Activated naive CD4-positive, alpha-beta T cell treated with anti-CD3 and anti-CD28 coated beads, Interleukin-2, amount 50 U/mL, for 72 hours (primary cell): ENCODE data around the gene LMO7. TPM values are rescaled to one million over a fixed set of nuclear protein-coding genes. Genes with fewer than 3 reads are reported as not detected.
"Not testable (repeated sequence)": the region's sequence is repeated elsewhere in the genome, so short reads cannot be mapped to it uniquely, and the experiment has no call there.

Experiments used
- ATAC-seq, 2 donors: fragments of 150-1000 bp; cut with Tn5 transposase; 2 replicates each; pipeline ENCODE4 v1.10.0; 2021; ENCODE audit warnings: mild to moderate bottlenecking in 2 of 2, moderate library complexity in 2 of 2
- DNase-seq, 2 donors: peaks; one replicate each; pipeline ENCODE4 v3.0.0; 2021 to 2022; ENCODE audit warnings: low spot score in 2 of 2
- H3K27ac Mint-ChIP-seq, 2 donors: one replicate each; pipeline ENCODE4 v1.8.0; 2022; ENCODE audit warnings: mild to moderate bottlenecking in 2 of 2, mixed read lengths in 2 of 2
- H3K36me3 Mint-ChIP-seq, 2 donors: one replicate each; pipeline ENCODE4 v1.8.0; 2022; ENCODE audit warnings: mixed read lengths in 2 of 2
- H3K9me3 Mint-ChIP-seq, 2 donors: one replicate each; pipeline ENCODE4 v1.8.0; 2022; ENCODE audit warnings: mixed read lengths in 2 of 2
- total RNA-seq, 2 donors: library from RNA; stranded (reverse); gene quantifications; one replicate each; pipeline ENCODE4 v1.2.3, GENCODE V29; 2022

The LMO7 gene
- total RNA-seq, 2 donors from 2014 or later, result 12.5 to 31.1 TPM

DNA sequence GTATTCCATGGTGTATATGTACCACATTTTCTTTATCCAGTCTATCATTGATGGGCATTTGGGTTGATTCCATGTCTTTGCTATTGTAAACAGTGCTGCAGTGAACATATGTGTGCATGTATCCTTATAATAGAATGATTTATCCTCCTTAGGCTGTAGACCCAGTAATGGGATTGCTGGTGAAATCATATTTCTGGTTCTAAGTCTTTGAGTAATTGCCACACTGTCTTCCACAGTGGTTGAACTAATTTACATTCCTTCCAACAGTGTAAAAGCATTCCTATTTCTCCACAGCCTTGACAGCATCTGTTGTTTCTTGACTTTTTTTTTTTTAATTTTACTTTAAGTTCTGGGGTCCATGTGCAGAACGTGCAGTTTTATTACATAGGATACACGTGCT, 44.1 kb downstream of the LMO7 start:
- not testable (repeated sequence) for H3K27ac Mint-ChIP-seq, H3K36me3 Mint-ChIP-seq, DNase-seq, H3K9me3 Mint-ChIP-seq, ATAC-seq

DNA sequence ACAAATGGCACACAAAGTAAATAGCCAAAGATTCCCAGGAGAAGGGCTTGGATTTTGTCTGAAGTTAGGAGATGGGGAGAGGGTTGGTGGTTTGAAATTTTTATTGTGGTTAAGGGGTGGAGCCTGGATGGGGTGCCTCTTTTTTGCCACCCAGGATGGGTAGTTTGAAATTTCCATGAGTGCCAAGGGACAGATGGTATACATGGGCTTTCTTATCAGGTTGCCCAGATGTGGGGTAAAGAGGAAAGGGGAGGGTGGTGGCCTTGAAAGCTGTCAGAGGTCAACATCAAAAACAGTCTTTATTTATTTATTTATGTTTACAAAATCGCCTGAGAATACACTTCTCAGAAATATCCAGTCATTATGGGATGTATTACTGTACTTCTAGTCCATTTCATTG, 46.2 kb downstream of the LMO7 start:
- no peak for ATAC-seq
- H3K36me3 Mint-ChIP-seq, result no peaks in the 10 kb centered on the region

DNA sequence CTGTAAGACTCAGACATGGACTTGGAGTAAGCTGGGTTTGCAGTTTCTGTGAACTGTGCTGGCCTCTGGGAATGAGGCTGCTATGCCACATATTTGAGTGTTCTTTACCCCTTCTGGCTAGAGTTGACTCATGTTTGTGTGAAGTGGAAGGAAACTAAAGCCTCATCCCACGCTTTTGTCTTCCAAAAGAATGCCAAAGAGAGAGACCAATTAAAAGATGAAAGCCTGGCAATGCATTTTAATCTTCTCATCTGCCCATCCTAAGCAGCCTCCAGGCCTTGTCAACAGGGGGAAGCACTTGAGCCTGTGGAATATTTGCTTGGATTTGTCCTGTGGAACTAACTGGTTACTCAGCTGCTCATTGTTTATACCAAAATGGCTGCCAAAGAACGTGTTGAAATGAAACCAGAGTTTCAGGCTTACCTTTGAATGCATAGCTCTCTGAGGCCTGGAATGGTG, 49.1 kb downstream of the LMO7 start:
- peaks cover 0 to 6% of the 10 kb centered on the region in 2 donors for H3K9me3 Mint-ChIP-seq
- ATAC-seq (peak; percentile 64 to 94), DNase-seq (no peak)
- no peak overlapping the region for H3K27ac Mint-ChIP-seq
- H3K36me3 Mint-ChIP-seq, result no peaks in the 10 kb centered on the region

More for the DNA sequence above, 46.2 kb downstream of the LMO7 start:
- no peak for DNase-seq
- H3K27ac Mint-ChIP-seq, result no peak overlapping the region
- H3K9me3 Mint-ChIP-seq, result peaks cover 0 to 6% of the 10 kb centered on the region in 2 donors

DNA sequence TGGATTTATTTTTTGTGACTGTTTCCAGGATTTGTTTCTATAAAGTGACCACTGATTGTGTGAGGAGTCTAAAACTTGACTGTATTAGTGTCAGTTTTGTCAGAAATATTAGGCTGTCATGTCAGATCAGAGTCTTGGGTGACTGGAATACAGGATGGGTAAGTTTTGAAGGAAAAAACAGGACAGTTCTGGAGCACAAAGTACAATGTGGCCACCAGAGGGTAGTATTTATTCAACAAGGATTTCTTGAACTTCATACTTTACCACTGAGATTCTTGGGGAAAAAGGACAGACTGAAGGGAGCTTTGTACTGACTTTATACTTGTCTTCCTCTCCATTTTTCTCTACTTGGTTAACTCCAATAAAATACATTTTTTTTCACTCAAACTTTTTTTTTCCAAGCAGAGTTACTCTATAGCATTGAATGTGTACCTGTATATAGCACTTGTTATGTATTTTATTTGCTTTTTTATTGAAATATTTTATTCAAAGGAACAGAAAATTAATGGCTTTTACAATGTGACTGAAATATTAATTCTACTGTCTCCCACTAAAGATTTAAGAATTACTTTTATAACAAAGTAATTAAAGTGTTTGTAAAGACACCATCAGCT, 51.1 kb downstream of the LMO7 start:
- no peak for DNase-seq
- Mint-ChIP-seq H3K27ac (no peak overlapping the region), H3K9me3 (peaks cover 0 to 6% of the 10 kb centered on the region in 2 donors), H3K36me3 (no peaks in the 10 kb centered on the region)
- ATAC-seq, result no peak

DNA sequence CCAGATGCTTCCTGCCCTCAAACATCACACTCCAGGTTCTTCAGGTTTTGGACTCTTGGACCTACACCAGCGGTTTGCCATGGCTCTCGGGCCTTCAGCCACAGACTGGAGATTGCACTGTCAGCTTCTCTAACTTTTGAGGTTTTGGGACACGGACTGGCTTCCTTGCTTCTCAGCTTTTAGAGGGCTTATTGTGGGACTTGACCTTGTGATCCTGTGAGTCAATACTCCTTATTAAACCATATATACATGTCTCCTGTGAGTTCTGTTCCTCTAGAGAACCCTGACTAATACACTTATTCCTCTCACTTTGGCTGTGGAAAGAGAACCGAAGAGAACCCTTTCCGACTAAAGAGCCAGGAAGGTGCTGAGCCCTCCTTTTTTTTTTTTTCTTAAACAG, 53.6 kb downstream of the LMO7 start:
- Mint-ChIP-seq H3K9me3 (peaks cover 0 to 6% of the 10 kb centered on the region in 2 donors), H3K27ac (no peak overlapping the region), H3K36me3 (no peaks in the 10 kb centered on the region)
- ATAC-seq (no peak), DNase-seq (no peak)

DNA sequence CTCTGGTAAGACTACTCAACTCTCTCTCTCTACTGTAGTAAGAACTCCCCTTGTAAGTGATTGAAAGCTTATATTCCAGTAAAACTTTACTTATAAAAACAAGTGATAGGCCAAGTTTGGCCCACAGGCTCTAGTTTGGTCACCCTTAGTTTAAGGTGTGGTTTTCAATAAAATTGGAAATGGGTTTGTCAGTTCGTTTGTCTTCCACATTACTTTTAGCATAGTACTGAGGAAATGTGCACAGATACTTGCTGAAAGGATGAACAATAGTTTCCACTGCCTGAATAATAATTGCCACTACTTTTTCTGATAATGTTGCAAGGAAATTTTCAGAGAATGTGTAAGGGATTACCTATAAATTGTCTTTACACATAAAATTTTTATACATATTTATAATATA, 54.5 kb downstream of the LMO7 start:
- ATAC-seq (no peak), DNase-seq (no peak)
- Mint-ChIP-seq H3K9me3 (no peaks in the 10 kb centered on the region), H3K36me3 (no peaks in the 10 kb centered on the region), H3K27ac (no peak overlapping the region)

DNA sequence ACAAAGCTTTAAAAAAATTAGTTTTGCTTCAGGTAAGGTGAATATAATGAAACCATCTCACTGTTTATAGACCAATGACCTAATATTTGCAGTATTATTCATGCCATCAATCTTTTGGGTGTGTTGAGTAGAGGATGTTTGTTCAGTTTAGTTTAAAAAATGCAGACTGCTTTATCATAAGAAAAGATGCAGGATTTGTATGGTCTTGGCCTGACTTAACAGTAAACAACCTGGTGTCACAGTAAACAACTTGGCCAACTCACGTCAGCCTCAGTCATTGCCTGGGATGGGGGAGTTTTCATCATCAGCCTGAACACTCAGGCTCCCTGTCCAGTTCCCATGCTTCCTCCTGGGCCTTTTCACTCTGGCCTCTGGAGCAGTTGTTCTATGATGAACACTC, 55.1 kb downstream of the LMO7 start:
- Mint-ChIP-seq H3K27ac (no peak overlapping the region), H3K9me3 (no peaks in the 10 kb centered on the region)

DNA sequence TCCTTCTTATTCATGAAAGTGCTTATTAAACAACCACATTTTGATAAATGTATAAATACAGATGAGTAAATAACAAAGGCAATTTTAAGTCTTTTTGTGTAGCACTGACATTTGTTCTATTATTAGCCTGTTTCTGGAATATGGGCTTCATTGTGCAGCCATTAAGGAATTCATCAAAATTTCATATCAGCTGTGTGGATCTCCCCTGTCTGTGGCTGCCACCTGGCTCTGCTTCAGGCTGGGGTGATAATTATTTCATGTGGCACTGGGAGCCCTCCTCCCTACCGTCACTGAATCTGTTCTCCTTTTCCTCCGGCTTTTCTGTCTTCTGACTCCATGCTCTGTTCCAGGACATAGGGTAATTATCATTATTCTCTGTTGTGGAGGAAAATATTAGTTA, 57.1 kb downstream of the LMO7 start:
- ATAC-seq (no peak), DNase-seq (no peak)
- Mint-ChIP-seq H3K9me3 (peaks cover 0 to 5% of the 10 kb centered on the region in 2 donors), H3K36me3 (peaks cover 0 to 6% of the 10 kb centered on the region in 2 donors), H3K27ac (no peak overlapping the region)

More for the DNA sequence above, 55.1 kb downstream of the LMO7 start:
- no peaks in the 10 kb centered on the region for H3K36me3 Mint-ChIP-seq
- DNase-seq (no peak), ATAC-seq (no peak)

DNA sequence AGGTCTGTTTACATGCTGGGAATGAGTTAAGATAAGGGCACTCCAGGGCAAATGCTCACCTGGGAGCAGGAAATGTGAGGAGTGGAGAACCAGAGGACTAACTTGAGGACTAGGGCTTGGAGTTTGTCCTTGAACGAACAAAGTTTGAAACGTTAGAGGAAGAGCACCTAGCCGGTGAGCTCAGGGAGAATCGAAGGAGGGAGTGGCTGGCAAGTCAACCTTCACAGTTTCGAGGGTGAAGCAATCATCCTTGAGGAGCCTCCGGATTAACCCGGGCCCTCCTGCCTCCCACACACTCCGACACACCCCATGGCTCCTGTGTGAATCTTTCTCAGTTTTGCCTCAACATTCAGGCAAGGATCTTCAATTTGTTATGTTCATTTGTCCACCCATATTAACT, 58.6 kb downstream of the LMO7 start:
- ATAC-seq (no peak), DNase-seq (no peak)
- peaks cover 0 to 5% of the 10 kb centered on the region in 2 donors for H3K9me3 Mint-ChIP-seq
- H3K27ac Mint-ChIP-seq, result peak overlapping the region in 1 of 2 donors; percentile 0
- peaks cover 0 to 16% of the 10 kb centered on the region in 2 donors for H3K36me3 Mint-ChIP-seq

DNA sequence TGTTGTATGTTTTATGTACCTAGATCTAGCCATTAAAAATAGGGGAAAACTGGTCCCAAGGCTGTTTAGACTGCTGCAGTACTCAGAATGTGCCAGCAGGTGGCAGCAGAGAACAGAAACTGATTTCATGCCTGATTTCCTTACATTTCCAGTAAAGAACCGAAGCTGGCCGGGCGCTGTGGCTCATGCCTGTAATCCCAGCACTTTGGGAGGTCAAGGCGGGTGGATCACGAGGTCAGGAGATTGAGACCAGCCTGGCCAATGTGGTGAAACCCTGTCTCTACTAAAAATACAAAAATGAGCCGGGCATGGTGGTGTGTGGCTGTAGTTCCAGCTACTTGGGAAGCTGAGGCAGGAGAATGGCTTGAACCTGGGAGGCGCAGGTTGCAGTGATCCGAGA, 59.8 kb downstream of the LMO7 start:
- peak overlapping the region in 1 of 2 donors; percentile 40 for H3K27ac Mint-ChIP-seq
- peak; percentile 61 to 74 for DNase-seq
- peak; percentile 49 to 54 for ATAC-seq
- H3K36me3 Mint-ChIP-seq, result peaks cover 0 to 16% of the 10 kb centered on the region in 2 donors
- H3K9me3 Mint-ChIP-seq, result not testable (repeated sequence)

DNA sequence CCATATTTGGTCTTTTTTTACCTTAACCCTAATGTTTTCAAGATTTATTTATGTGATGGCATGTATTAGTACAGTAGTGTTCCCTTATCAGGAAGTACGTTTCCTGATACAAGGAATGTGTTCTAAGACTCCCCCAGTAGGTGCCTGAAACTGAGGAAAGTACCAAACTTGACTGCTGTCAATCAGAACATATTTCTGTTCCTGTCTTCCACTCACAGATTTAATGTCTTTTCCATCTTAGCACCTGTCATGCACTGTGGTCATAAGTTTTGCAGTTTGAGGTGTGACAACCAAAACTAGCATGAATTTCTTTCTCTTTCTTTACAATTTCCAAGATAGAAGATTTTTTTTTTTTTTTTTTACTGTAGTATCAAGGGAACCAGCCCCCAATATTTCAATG, 62.9 kb downstream of the LMO7 start:
- Mint-ChIP-seq H3K9me3 (peaks cover 0 to 5% of the 10 kb centered on the region in 2 donors), H3K27ac (no peak overlapping the region), H3K36me3 (peaks cover 0 to 16% of the 10 kb centered on the region in 2 donors)
- no peak for ATAC-seq
- DNase-seq, result no peak

DNA sequence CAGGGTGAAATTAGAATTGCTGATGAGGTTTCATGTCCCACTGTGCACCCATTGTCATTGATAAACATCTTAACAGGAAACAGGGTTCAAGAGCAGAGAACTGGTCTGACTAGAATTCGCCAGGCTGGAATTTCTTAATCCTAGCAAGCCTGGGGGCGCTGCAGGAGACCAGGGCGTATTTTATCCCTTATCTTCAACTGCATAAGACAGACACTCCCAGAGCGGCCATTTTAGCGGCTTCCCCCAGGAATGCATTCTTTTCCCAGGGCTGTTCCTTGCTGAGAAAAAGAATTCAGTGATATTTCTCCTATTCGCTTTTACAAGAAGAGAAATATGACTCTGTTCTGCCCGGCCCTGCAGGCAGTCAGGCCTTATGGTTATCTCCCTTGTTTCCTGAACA, 63.6 kb downstream of the LMO7 start:
- H3K9me3 Mint-ChIP-seq, ATAC-seq, H3K27ac Mint-ChIP-seq, DNase-seq: not testable (repeated sequence)
- peaks cover 0 to 16% of the 10 kb centered on the region in 2 donors for H3K36me3 Mint-ChIP-seq

DNA sequence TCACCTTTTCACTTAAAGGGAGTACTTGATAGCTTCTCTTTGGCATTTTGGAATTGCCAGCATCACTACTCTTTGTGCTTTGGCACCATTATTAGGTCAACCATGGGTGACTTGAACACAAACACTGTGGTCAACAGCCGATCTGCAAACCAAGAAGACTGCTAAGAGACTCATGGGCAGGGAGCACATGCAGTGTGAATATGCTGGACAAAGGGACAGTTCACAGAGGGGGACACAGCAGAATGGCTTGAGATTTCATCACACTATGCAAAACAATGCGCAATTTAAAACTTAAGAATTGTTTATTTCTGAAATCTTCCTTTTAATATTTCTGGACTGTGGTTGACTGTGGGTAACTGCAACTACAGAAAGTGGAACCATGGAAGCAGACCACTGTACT, 64.4 kb downstream of the LMO7 start:
- ATAC-seq, result no peak
- Mint-ChIP-seq H3K27ac (no peak overlapping the region), H3K36me3 (peaks cover 0 to 16% of the 10 kb centered on the region in 2 donors), H3K9me3 (peaks cover 0 to 5% of the 10 kb centered on the region in 2 donors)
- DNase-seq, result no peak

DNA sequence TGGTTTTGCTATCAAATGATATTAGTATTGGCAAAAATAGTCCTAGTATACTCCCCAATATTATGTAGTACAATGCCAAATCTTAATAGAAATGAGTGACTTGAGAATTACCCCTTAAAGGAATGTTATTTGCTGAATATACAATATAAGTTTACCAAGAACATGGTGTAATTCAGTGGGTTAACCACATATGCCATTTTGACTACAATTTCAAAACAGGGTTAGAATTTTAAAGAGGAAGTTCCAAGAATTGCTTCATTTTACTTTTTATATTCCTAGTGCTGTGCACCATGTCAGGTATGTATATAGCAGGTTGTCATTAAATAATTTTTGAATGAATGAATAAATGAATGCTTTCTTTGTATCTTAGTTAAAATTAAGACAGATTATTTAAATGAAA, 66.3 kb downstream of the LMO7 start:
- peaks cover 0 to 10% of the 10 kb centered on the region in 2 donors for H3K36me3 Mint-ChIP-seq
- DNase-seq (no peak), ATAC-seq (no peak)
- no peak overlapping the region for H3K27ac Mint-ChIP-seq
- H3K9me3 Mint-ChIP-seq, result no peaks in the 10 kb centered on the region

DNA sequence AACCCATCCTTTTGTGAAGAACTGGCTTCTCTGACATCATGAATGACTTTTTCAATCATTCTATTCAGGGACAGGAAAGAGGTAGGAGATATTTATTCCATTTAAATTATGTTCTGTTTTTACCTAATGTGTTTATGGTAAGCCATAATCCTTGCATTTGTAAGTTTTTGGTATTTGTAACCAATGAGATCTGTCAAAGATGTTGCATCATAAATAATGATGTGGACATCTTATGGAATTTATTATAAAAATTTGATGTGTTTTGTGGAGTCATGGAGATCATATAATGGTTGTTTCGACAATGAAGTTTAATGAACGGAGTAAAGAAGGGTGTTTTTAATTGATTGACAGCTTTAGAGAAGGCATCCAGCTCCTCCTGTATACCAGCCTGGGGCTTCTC, 67.6 kb downstream of the LMO7 start:
- Mint-ChIP-seq H3K36me3 (peaks cover 0 to 9% of the 10 kb centered on the region in 2 donors), H3K27ac (no peak overlapping the region), H3K9me3 (no peaks in the 10 kb centered on the region)
- no peak for DNase-seq
- ATAC-seq, result no peak

DNA sequence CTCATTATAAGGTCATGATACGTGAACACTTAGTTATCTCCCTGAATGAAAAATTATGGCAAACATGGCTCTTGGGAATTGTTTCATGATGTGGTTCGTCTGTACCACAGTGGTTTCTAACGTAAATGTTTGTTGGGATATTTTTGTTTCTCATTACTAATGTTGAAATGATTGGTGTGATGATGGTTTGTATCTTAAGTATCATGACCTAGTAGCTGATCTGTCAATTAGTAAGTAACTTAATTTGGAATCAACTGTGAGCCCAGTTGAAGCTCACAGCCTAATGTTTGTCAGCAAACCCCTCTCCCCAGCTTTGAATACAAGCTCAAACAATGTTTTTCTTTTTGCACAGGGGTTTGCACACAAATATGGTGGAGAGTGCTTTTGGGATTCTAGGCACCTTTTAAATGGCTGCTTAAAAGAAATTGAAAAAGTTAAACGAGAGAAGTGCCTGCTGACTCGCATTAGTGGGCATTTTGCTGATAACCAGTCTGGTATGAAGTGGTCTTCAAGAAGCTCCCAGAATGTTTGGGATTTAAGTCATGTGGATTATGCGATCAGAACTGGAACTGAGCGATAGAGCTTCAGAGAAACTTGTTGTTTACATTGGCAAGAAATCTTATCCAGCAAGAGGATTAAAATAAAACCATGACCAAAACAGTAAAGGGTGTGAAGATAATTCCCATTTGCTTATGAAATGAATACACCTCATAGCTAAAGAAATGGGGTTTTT, 68.2 kb downstream of the LMO7 start:
- Mint-ChIP-seq H3K36me3 (peaks cover 0 to 3% of the 10 kb centered on the region in 2 donors), H3K9me3 (no peaks in the 10 kb centered on the region), H3K27ac (no peak overlapping the region)
- no peak for DNase-seq
- no peak for ATAC-seq

DNA sequence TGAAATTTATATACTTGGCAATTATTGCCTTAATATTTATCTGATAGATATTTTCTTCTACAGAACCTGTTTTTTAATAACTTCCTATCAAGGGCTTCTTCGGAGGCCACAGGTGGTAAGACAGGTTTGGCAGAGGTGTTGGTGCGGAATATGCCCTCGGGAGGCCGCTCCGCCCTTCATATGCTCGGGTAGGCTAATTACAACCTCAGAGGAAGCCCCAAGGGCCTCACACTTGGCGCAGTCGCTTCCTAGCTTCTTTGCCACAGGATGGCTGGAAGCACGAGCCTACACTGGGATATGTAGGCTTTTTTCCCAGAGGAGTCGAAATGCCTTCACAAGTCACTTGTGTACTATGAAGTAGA, 68.8 kb downstream of the LMO7 start:
- Mint-ChIP-seq H3K27ac (peak overlapping the region in 1 of 2 donors; percentile 48), H3K36me3 (no peaks in the 10 kb centered on the region), H3K9me3 (no peaks in the 10 kb centered on the region)
- DNase-seq (no peak), ATAC-seq (no peak)

DNA sequence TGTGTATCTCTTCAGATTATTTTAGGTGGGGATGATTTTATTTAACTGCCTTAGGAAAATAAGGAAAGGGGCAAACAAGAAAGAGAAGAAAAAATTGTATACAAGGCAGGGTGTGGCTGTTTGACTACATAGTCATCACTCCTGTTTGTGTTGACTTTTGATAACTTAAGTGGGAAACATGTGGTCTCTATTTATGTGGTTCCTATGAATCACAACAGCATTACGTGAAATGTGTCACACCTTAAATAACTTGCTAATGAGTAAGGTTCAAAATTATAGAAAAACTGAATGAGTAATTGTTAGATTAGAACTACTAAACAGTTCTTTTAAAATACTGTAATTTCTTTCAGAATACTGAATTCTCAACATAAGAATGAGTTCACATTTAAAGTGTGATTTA, 69.3 kb downstream of the LMO7 start:
- no peaks in the 10 kb centered on the region for H3K9me3 Mint-ChIP-seq
- DNase-seq (no peak), ATAC-seq (peak; percentile 43 to 98)
- H3K36me3 Mint-ChIP-seq, result no peaks in the 10 kb centered on the region
- peak overlapping the region; percentile 48 to 84 for H3K27ac Mint-ChIP-seq
